HEK293 (cell line): Measurements from ENCODE around the gene CLIP3.

Experiments used
- BCL11B ChIP-seq: fragments of 450-650 bp; formaldehyde crosslinking; IDR thresholded peaks from 2 replicates; pipeline ENCODE4 v1.5.1; 2016; ENCODE audit warnings: low read depth, missing biosample characterization, missing genetic modification characterization
- IKZF3 ChIP-seq: fragments of 450-650 bp; IDR thresholded peaks from 2 replicates; pipeline ENCODE4 v1.5.0; 2018; ENCODE audit warnings: missing biosample characterization, mild to moderate bottlenecking, missing genetic modification characterization, moderate library complexity
- MYNN ChIP-seq: fragments of 450-650 bp; formaldehyde crosslinking; IDR thresholded peaks from 2 replicates; pipeline ENCODE4 v1.5.1; 2016; ENCODE audit warnings: missing biosample characterization, missing genetic modification characterization, borderline replicate concordance
- MZF1 ChIP-seq: fragments of 450-650 bp; formaldehyde crosslinking; IDR thresholded peaks from 2 replicates; pipeline ENCODE4 v1.5.1; 2017; ENCODE audit warnings: missing biosample characterization, missing genetic modification characterization, borderline replicate concordance
- REPIN1 ChIP-seq: fragments of 450-650 bp; formaldehyde crosslinking; IDR thresholded peaks from 2 replicates; pipeline ENCODE4 v1.5.1; 2017; ENCODE audit warnings: missing biosample characterization, missing genetic modification characterization, low read depth
- REST ChIP-seq: fragments of 450-650 bp; formaldehyde crosslinking; IDR thresholded peaks from 2 replicates; pipeline ENCODE4 v1.5.1; 2016; ENCODE audit warnings: missing biosample characterization, missing genetic modification characterization
- ZBTB11 ChIP-seq: fragments of 450-650 bp; formaldehyde crosslinking; conservative IDR thresholded peaks from 2 replicates; pipeline ENCODE4 v1.5.1; 2016; ENCODE audit warnings: low read depth, missing biosample characterization, missing genetic modification characterization
- ZBTB21 ChIP-seq: fragments of 450-650 bp; formaldehyde crosslinking; IDR thresholded peaks from 2 replicates; pipeline ENCODE4 v1.5.1; 2017; ENCODE audit warnings: missing biosample characterization, missing genetic modification characterization
- ZBTB7A ChIP-seq: fragments of 450-650 bp; formaldehyde crosslinking; IDR thresholded peaks from 2 replicates; pipeline ENCODE4 v1.5.1; 2016; ENCODE audit warnings: low read depth, missing biosample characterization, missing genetic modification characterization
- ZFHX2 ChIP-seq: fragments of 450-650 bp; formaldehyde crosslinking; conservative IDR thresholded peaks from 2 replicates; pipeline ENCODE4 v1.5.1; 2016; ENCODE audit warnings: missing biosample characterization, missing genetic modification characterization
- ZNF16 ChIP-seq: fragments of 450-650 bp; formaldehyde crosslinking; IDR thresholded peaks from 2 replicates; pipeline ENCODE4 v1.5.1; 2016; ENCODE audit warnings: low read depth, missing biosample characterization, missing genetic modification characterization
- ZNF19 ChIP-seq: fragments of 450-650 bp; formaldehyde crosslinking; IDR thresholded peaks from 2 replicates; pipeline ENCODE4; 2016; ENCODE audit warnings: missing biosample characterization, missing genetic modification characterization, low read depth
- ZNF2 ChIP-seq: fragments of 450-650 bp; formaldehyde crosslinking; IDR thresholded peaks from 2 replicates; pipeline ENCODE4 v1.5.1; 2016; ENCODE audit warnings: missing biosample characterization, missing genetic modification characterization
- ZNF239 ChIP-seq: fragments of 450-650 bp; formaldehyde crosslinking; IDR thresholded peaks from 2 replicates; pipeline ENCODE4 v1.5.1; 2016; ENCODE audit warnings: missing biosample characterization, missing genetic modification characterization
- ZNF280D ChIP-seq: fragments of 450-650 bp; formaldehyde crosslinking; IDR thresholded peaks from 2 replicates; pipeline ENCODE4 v1.5.1; 2016; ENCODE audit warnings: missing biosample characterization, missing genetic modification characterization
- ZNF362 ChIP-seq: fragments of 450-650 bp; formaldehyde crosslinking; IDR thresholded peaks from 2 replicates; pipeline ENCODE4 v1.5.1; 2016; ENCODE audit warnings: missing biosample characterization, missing genetic modification characterization
- ZNF366 ChIP-seq: fragments of 450-650 bp; formaldehyde crosslinking; conservative IDR thresholded peaks from 2 replicates; pipeline ENCODE4 v1.5.1; 2016; ENCODE audit warnings: missing biosample characterization, missing genetic modification characterization
- ZNF391 ChIP-seq: fragments of 450-650 bp; formaldehyde crosslinking; IDR thresholded peaks from 2 replicates; pipeline ENCODE4 v1.5.1; 2016; ENCODE audit warnings: low read depth, missing biosample characterization, missing genetic modification characterization, borderline replicate concordance
- ZNF549 ChIP-seq: fragments of 450-650 bp; IDR thresholded peaks from 2 replicates; pipeline ENCODE4 v1.5.1; 2018; ENCODE audit warnings: missing biosample characterization, missing genetic modification characterization, mild to moderate bottlenecking, inconsistent platforms, moderate library complexity
- ZNF610 ChIP-seq: fragments of 450-650 bp; formaldehyde crosslinking; IDR thresholded peaks from 2 replicates; pipeline ENCODE4 v1.5.1; 2016; ENCODE audit warnings: missing biosample characterization, missing genetic modification characterization, borderline replicate concordance
- ZNF629 ChIP-seq: fragments of 450-650 bp; formaldehyde crosslinking; IDR thresholded peaks from 2 replicates; pipeline ENCODE4 v1.5.1; 2017; ENCODE audit warnings: missing biosample characterization, missing genetic modification characterization
- ZNF701 ChIP-seq: fragments of 450-650 bp; formaldehyde crosslinking; IDR thresholded peaks from 2 replicates; pipeline ENCODE4 v1.5.1; 2016; ENCODE audit warnings: missing biosample characterization, missing genetic modification characterization
- ZNF777 ChIP-seq: fragments of 450-650 bp; formaldehyde crosslinking; IDR thresholded peaks from 2 replicates; pipeline ENCODE4 v1.5.1; 2017; ENCODE audit warnings: missing biosample characterization, missing genetic modification characterization, borderline replicate concordance
- ZSCAN18 ChIP-seq: fragments of 450-650 bp; formaldehyde crosslinking; IDR thresholded peaks from 2 replicates; pipeline ENCODE4 v1.5.1; 2016; ENCODE audit warnings: missing biosample characterization, missing genetic modification characterization
- ZSCAN30 ChIP-seq: fragments of 450-650 bp; IDR thresholded peaks from 2 replicates; pipeline ENCODE4 v1.5.1; 2018; ENCODE audit warnings: missing biosample characterization, mild to moderate bottlenecking, missing genetic modification characterization, moderate library complexity

Gene CLIP3

GRCh38 chr19:35986664-35987570, 45.8 kb downstream of the CLIP3 start (continued):
- TF ChIP-seq ZNF366 (peak; percentile 86), IKZF3 (peak; percentile 50; the same call in 1 of the 2 replicates), ZNF391 (peak; percentile 75; the same call in 1 of the 2 replicates), ZNF16 (tag by site-specific recombination) (no peak), ZNF239 (no peak), ZBTB7A (peak; percentile 89; the same call in 1 of the 2 replicates), MYNN (tag by site-specific recombination) (peak; percentile 47; the same call in 1 of the 2 replicates), ZNF777 (tag by site-specific recombination) (peak; percentile 95), MZF1 (tag by site-specific recombination) (peak; percentile 87; the same call in 1 of the 2 replicates), ZBTB21 (tag by site-specific recombination) (0 out of 2 replicates have a peak, but pooled peaks have one; percentile 10), ZNF19 (tag by site-specific recombination) (no peak), ZNF362 (tag by site-specific recombination) (no peak), REPIN1 (tag by site-specific recombination) (peak; percentile 21; the same call in 1 of the 2 replicates), ZFHX2 (tag by site-specific recombination) (peak; percentile 97), ZBTB11 (tag by site-specific recombination) (peak; percentile 91), ZNF549 (tag by site-specific recombination) (no peak), ZNF2 (tag by site-specific recombination) (peak; percentile 93; the same call in 1 of the 2 replicates), ZNF280D (peak; percentile 86; the same call in 1 of the 2 replicates), REST (tag by site-specific recombination) (peak; percentile 68), ZNF610 (tag by site-specific recombination) (no peak), ZSCAN30 (tag by site-specific recombination) (peak; percentile 100), ZNF629 (tag by site-specific recombination) (peak; percentile 19), ZNF701 (tag by site-specific recombination) (0 out of 2 replicates have a peak, but pooled peaks have one; percentile 11), BCL11B (tag by site-specific recombination) (peak; percentile 74; the same call in 1 of the 2 replicates), ZSCAN18 (no peak)
